B cell (primary cell): Measurements from ENCODE around the gene WDR70. TPM values are rescaled to one million over a fixed set of nuclear protein-coding genes. Genes with fewer than 3 reads are reported as not detected.

Experiments used
- ATAC-seq: fragments of 200-7000 bp; cut with Tn5 transposase; one replicate; pipeline ENCODE4 v1.10.0; 2021; ENCODE audit warnings: low read depth, mild to moderate bottlenecking, moderate number of reproducible peaks, moderate library complexity
- CTCF ChIA-PET: fragments of 350-600 bp; sonication (Branson Sonifier 250); formaldehyde crosslinking; loops from one replicate; lab custom pipeline; 2021; ENCODE audit warnings: antibody characterized with exemption, inconsistent platforms; lab: Charles Lee
- POLR2A ChIA-PET: fragments of 350-600 bp; sonication (Branson Sonifier 250); formaldehyde crosslinking; loops from one replicate; lab custom pipeline; 2021; ENCODE audit warnings: antibody characterized with exemption; lab: Charles Lee
- DNase-seq: peaks from one replicate; pipeline ENCODE4 v3.0.0; 2013
- H2AFZ ChIP-seq: 2 replicates; pipeline ENCODE4 v1.6.1; 2012; ENCODE audit warnings: mild to moderate bottlenecking, low read depth, low read length; ENCODE audit not compliant: insufficient read depth, poor library complexity, severe bottlenecking
- H3K27ac ChIP-seq, 2 donors: 1 replicate in 1 of 2; 2 replicates in 1 of 2; pipeline ENCODE4 v1.5.1; 2012 to 2013; ENCODE audit warnings: low read length in 2 of 2, mild to moderate bottlenecking in 2 of 2, moderate library complexity in 1 of 2
- H3K27me3 ChIP-seq, 4 experiments: fragments of 200-600 bp in 1 of 4; sonication (generic) in 1 of 4; replicated peaks in 1 of 4; 1 replicate in 2 of 4; 2 replicates in 2 of 4; pipeline versions ENCODE4 v1.6.1 to v1.7.0; 2013 to 2016; ENCODE audit warnings: low read length in 3 of 4, mild to moderate bottlenecking in 2 of 4, mixed read lengths in 1 of 4, moderate library complexity in 1 of 4; ENCODE audit not compliant: insufficient read depth in 4 of 4, control insufficient read depth in 3 of 4; ENCODE audit errors: control extremely low read depth in 1 of 4
- H3K36me3 ChIP-seq, 2 experiments: replicated peaks in 1 of 2; 1 replicate in 1 of 2; 2 replicates in 1 of 2; pipeline versions ENCODE4 v1.6.1 to v1.7.1; 2013; ENCODE audit warnings: low read length in 1 of 2; ENCODE audit not compliant: insufficient read depth in 2 of 2, control insufficient read depth in 1 of 2; ENCODE audit errors: control extremely low read depth in 1 of 2, extremely low read depth in 1 of 2
- H3K4me1 ChIP-seq, 2 donors: fragments of 200-600 bp in 1 of 2; sonication (generic) in 1 of 2; 1 replicate in 1 of 2; 2 replicates in 1 of 2; pipeline versions ENCODE4 v1.5.1 to v1.6.1; 2013 to 2017; ENCODE audit warnings: low read length in 2 of 2; ENCODE audit not compliant: control insufficient read depth in 2 of 2, insufficient read depth in 2 of 2
- H3K4me2 ChIP-seq: replicated peaks from 2 replicates; pipeline ENCODE3; 2012; ENCODE audit warnings: mild to moderate bottlenecking, low read depth, low read length; ENCODE audit not compliant: poor library complexity, severe bottlenecking
- H3K4me3 ChIP-seq, 5 experiments: fragments of 200-600 bp in 1 of 5; sonication (generic) in 1 of 5; 1 replicate in 3 of 5; 2 replicates in 2 of 5; pipeline versions ENCODE4 v1.5.1 to v1.7.0; 2011 to 2016; ENCODE audit warnings: low read length in 4 of 5, mild to moderate bottlenecking in 4 of 5, low read depth in 2 of 5, control low read depth in 1 of 5, moderate library complexity in 1 of 5; ENCODE audit not compliant: insufficient read depth in 1 of 5; ENCODE audit errors: control extremely low read depth in 1 of 5, extremely low read depth in 1 of 5
- H3K79me2 ChIP-seq: fragments of 200-600 bp; sonication (generic); one replicate; pipeline ENCODE4 v1.6.0; 2016; ENCODE audit warnings: low read length; ENCODE audit not compliant: control insufficient read depth, insufficient read depth
- H3K9ac ChIP-seq: fragments of 200-600 bp; sonication (generic); 2 replicates; pipeline ENCODE4 v1.6.1; 2017; ENCODE audit warnings: mild to moderate bottlenecking, low read length, moderate library complexity
- H3K9me3 ChIP-seq, 3 donors: one replicate each; pipeline versions ENCODE4 v1.6.1 to v1.7.1; 2013; ENCODE audit warnings: low read length in 2 of 3; ENCODE audit not compliant: control insufficient read depth in 2 of 3, insufficient read depth in 1 of 3; ENCODE audit errors: control extremely low read depth in 1 of 3
- H4K20me1 ChIP-seq: 2 replicates; pipeline ENCODE4 v1.6.0; 2012; ENCODE audit warnings: mild to moderate bottlenecking, low read length; ENCODE audit not compliant: insufficient read depth, control insufficient read depth, poor library complexity, severe bottlenecking
- H3K27ac Mint-ChIP-seq: one replicate; pipeline ENCODE4 v1.8.0; 2021; ENCODE audit warnings: mixed read lengths
- H3K27me3 Mint-ChIP-seq: one replicate; pipeline ENCODE4 v1.8.0; 2021; ENCODE audit warnings: mixed read lengths
- H3K4me1 Mint-ChIP-seq: one replicate; pipeline ENCODE4 v1.8.0; 2021; ENCODE audit warnings: mixed read lengths
- H3K4me3 Mint-ChIP-seq: one replicate; pipeline ENCODE4 v1.8.0; 2021; ENCODE audit warnings: mixed read lengths
- H3K9me3 Mint-ChIP-seq: one replicate; pipeline ENCODE4 v1.8.0; 2022; ENCODE audit warnings: mixed read lengths; ENCODE audit not compliant: insufficient read depth
- EZH2 ChIP-seq: IDR thresholded peaks from 2 replicates; pipeline ENCODE4 v1.6.1; 2012; ENCODE audit warnings: borderline replicate concordance, low read depth, mild to moderate bottlenecking, moderate library complexity, low read length; ENCODE audit not compliant: insufficient read depth, poor library complexity, severe bottlenecking
- WGBS: methylation state at CpG from one replicate; pipeline ENCODE4 v1.1.5; 2013; ENCODE audit warnings: missing lambda C conversion rate; ENCODE audit not compliant: insufficient coverage; 5-methylcytosine and 5-hydroxymethylcytosine counted together
- intact Hi-C: fragments of 100-400 bp; cut with micrococcal nuclease; formaldehyde crosslinking; loops from one replicate; pipeline ENCODE4 v1.10.0; 2022
- polyA plus RNA-seq: library from polyadenylated mRNA; depleted of rRNA; stranded (reverse); fragments of >200 nt; gene quantifications from 2 replicates; pipeline ENCODE4 v1.2.3, GENCODE V29; 2012
- total RNA-seq, 2 donors: library from RNA; stranded (reverse); fragments of 120-200 nt in 1 of 2; gene quantifications; 1 replicate in 1 of 2; 2 replicates in 1 of 2; pipeline versions ENCODE4 v1.2.3 to v1.2.4, GENCODE V29; 2013 to 2022
- TF ChIP-seq, protein P1 (sequence below): fragments of 200-600 bp; IDR thresholded peaks from one replicate; pipeline ENCODE4 v1.8.0; 2022; ENCODE audit warnings: antibody characterized with exemption, mild to moderate bottlenecking

The WDR70 gene
- total and polyA plus RNA-seq, 2 donors (not counting 1 experiment from before 2014, with no cell fraction given) = 12.8 to 46.8 TPM

DNA sequence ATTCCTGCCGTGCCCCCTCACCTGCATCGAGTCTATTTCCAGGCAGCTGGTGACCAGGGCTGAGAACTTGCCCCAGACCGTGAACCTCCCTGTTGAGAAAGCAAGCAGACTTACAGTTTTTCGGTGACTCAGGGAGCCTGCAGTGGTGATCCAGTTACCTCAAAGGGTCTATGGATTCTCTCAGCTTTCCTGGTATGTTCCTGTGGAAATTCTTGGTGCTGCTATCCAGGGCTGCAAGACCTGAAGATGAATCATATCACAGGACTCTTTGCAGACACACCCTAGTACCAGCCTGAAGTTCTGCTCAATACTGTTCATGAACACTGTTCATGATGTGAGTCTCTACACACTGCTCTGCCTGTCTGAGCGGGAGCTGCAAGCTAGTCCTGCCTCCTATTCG, 154.7 kb downstream of the WDR70 start:
- H3K27ac Mint-ChIP-seq = no peak overlapping the region
- no peaks in the 10 kb centered on the region for H3K4me1 ChIP-seq
- ATAC-seq (no peak), DNase-seq (no peak)
- POLR2A ChIA-PET = no interaction called here
- TF ChIP-seq EZH2 = no peak
- TF ChIP-seq, protein P1, sequence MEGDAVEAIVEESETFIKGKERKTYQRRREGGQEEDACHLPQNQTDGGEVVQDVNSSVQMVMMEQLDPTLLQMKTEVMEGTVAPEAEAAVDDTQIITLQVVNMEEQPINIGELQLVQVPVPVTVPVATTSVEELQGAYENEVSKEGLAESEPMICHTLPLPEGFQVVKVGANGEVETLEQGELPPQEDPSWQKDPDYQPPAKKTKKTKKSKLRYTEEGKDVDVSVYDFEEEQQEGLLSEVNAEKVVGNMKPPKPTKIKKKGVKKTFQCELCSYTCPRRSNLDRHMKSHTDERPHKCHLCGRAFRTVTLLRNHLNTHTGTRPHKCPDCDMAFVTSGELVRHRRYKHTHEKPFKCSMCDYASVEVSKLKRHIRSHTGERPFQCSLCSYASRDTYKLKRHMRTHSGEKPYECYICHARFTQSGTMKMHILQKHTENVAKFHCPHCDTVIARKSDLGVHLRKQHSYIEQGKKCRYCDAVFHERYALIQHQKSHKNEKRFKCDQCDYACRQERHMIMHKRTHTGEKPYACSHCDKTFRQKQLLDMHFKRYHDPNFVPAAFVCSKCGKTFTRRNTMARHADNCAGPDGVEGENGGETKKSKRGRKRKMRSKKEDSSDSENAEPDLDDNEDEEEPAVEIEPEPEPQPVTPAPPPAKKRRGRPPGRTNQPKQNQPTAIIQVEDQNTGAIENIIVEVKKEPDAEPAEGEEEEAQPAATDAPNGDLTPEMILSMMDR = no peak
- no peaks in the 10 kb centered on the region for H3K27me3 Mint-ChIP-seq
- H3K4me3 ChIP-seq = no peak overlapping the region
- 95% methylated on average over 4 of the region's 6 CpGs for WGBS
- H3K9ac ChIP-seq = no peak overlapping the region
- no peaks in the 10 kb centered on the region for H3K27me3 ChIP-seq
- H3K9me3 ChIP-seq = no peaks in the 10 kb centered on the region
- H3K4me2 ChIP-seq = no peak overlapping the region
- intact Hi-C loops = no loop called here
- peaks cover 3 to 5% of the 10 kb centered on the region in 2 experiments for H3K36me3 ChIP-seq
- no peak overlapping the region for H2AFZ ChIP-seq
- CTCF ChIA-PET = no interaction called here
- H3K4me3 Mint-ChIP-seq = no peak overlapping the region
- H3K79me2 ChIP-seq = no peaks in the 10 kb centered on the region
- H4K20me1 ChIP-seq = no peaks in the 10 kb centered on the region
- no peaks in the 10 kb centered on the region for H3K4me1 Mint-ChIP-seq
- no peak overlapping the region for H3K27ac ChIP-seq
- peaks cover 2% of the 10 kb centered on the region for H3K9me3 Mint-ChIP-seq

DNA sequence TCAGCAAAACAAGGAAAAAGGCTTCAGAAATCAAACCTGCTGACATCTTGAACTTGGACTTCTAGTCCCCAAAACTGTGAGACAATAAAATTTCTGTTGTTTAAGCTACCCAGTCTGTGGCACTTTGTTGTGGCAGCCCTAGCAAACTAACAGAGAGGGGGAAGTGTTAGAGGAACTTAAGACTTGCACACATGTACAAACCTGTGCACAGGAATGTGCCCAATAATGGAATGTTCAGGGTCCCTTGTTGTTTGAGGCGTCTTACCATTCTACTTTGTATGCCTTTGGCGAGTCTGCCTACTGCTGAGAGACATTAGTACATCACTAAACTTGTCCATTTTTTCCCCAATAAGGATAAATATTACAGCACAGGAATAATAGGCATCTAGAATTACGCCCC, 160.3 kb downstream of the WDR70 start:
- POLR2A ChIA-PET = no interaction called here
- peaks cover 0 to 3% of the 10 kb centered on the region in 2 experiments for H3K36me3 ChIP-seq
- ATAC-seq (no peak), DNase-seq (no peak)
- WGBS = 92% methylated on average over 2 of the region's 3 CpGs
- H3K4me2 ChIP-seq = no peak overlapping the region
- Mint-ChIP-seq H3K4me3 (no peak overlapping the region), H3K27me3 (no peaks in the 10 kb centered on the region), H3K4me1 (no peaks in the 10 kb centered on the region), H3K9me3 (no peaks in the 10 kb centered on the region), H3K27ac (no peak overlapping the region)
- TF ChIP-seq EZH2 = no peak
- TF ChIP-seq, protein P1 = no peak
- no peak overlapping the region for H3K27ac ChIP-seq
- no peaks in the 10 kb centered on the region for H4K20me1 ChIP-seq
- no peaks in the 10 kb centered on the region for H3K9me3 ChIP-seq
- no peaks in the 10 kb centered on the region for H3K79me2 ChIP-seq
- no peaks in the 10 kb centered on the region for H3K4me1 ChIP-seq
- intact Hi-C loops = no loop called here
- no peak overlapping the region for H3K4me3 ChIP-seq
- CTCF ChIA-PET = no interaction called here
- H3K9ac ChIP-seq = no peak overlapping the region
- no peak overlapping the region for H2AFZ ChIP-seq
- no peaks in the 10 kb centered on the region for H3K27me3 ChIP-seq
